Testis (tissue), 3 donors: ENCODE data around the gene TACC2. TPM values are rescaled to one million over a fixed set of nuclear protein-coding genes. Genes with fewer than 3 reads are reported as not detected.

Experiments used
- DNase-seq: peaks from one replicate; pipeline ENCODE4 v3.0.0-alpha.2; 2019
- H3K27ac ChIP-seq, 2 donors: fragments of 200-600 bp; sonication (generic); one replicate each; pipeline ENCODE4 v1.5.1; 2019
- H3K27me3 ChIP-seq: fragments of 200-600 bp; sonication (generic); one replicate; pipeline ENCODE4 v1.5.1; 2019
- H3K36me3 ChIP-seq: fragments of 200-600 bp; sonication (generic); one replicate; pipeline ENCODE4 v1.5.1; 2017; ENCODE audit warnings: low read depth; ENCODE audit errors: missing control alignments
- H3K4me1 ChIP-seq: fragments of 200-600 bp; sonication (generic); one replicate; pipeline ENCODE4 v1.5.1; 2019
- H3K4me3 ChIP-seq, 2 donors: fragments of 200-600 bp; sonication (generic); one replicate each; pipeline ENCODE4 v1.5.1; 2017 to 2019
- H3K9me3 ChIP-seq: fragments of 200-600 bp; sonication (generic); one replicate; pipeline ENCODE4 v1.5.1; 2017
- POLR2A ChIP-seq: fragments of 450-650 bp; IDR thresholded peaks from one replicate; pipeline ENCODE4 v1.6.1; 2017; ENCODE audit warnings: antibody characterized with exemption, mild to moderate bottlenecking, moderate library complexity
- WGBS, 2 donors: methylation state at CpG; one replicate each; pipeline ENCODE4 v1.1.5; 2018; 5-methylcytosine and 5-hydroxymethylcytosine counted together
- intact Hi-C: fragments of 100-400 bp; cut with DNase I; formaldehyde crosslinking; loops from one replicate; pipeline ENCODE4 v1.15.1; 2023; ENCODE audit warnings: low total_unique reads
- polyA plus RNA-seq: library from polyadenylated mRNA; stranded (reverse); fragments of 350-450 nt; fragmentation: Illumina TruSeq; extraction: RNeasy Lipid Tissue Mini Kit (QIAGEN cat#74804); gene quantifications from one replicate; pipeline ENCODE4 v1.2.3, GENCODE V29; 2014; ENCODE audit warnings: low read depth, low replicate concordance; ENCODE audit not compliant: insufficient read depth
- total RNA-seq, 2 donors: library from RNA; depleted of rRNA; stranded (reverse); fragments of >200 nt; gene quantifications; one replicate each; pipeline ENCODE4 v1.2.3, GENCODE V29; 2016
- TF ChIP-seq, protein P1 (sequence below), 3 experiments: fragments of 450-650 bp in 2 of 3; fragments of 200-600 bp in 1 of 3; sonication (generic) in 1 of 3; IDR thresholded peaks; one replicate each; pipeline ENCODE4 v1.5.1; 2016 to 2019; ENCODE audit warnings: antibody characterized with exemption in 3 of 3, mild to moderate bottlenecking in 2 of 3, moderate library complexity in 1 of 3

Gene TACC2
- total and polyA plus RNA-seq, 3 donors from 2014 or later = 18.0 to 24.2 (median 21.3) TPM

DNA sequence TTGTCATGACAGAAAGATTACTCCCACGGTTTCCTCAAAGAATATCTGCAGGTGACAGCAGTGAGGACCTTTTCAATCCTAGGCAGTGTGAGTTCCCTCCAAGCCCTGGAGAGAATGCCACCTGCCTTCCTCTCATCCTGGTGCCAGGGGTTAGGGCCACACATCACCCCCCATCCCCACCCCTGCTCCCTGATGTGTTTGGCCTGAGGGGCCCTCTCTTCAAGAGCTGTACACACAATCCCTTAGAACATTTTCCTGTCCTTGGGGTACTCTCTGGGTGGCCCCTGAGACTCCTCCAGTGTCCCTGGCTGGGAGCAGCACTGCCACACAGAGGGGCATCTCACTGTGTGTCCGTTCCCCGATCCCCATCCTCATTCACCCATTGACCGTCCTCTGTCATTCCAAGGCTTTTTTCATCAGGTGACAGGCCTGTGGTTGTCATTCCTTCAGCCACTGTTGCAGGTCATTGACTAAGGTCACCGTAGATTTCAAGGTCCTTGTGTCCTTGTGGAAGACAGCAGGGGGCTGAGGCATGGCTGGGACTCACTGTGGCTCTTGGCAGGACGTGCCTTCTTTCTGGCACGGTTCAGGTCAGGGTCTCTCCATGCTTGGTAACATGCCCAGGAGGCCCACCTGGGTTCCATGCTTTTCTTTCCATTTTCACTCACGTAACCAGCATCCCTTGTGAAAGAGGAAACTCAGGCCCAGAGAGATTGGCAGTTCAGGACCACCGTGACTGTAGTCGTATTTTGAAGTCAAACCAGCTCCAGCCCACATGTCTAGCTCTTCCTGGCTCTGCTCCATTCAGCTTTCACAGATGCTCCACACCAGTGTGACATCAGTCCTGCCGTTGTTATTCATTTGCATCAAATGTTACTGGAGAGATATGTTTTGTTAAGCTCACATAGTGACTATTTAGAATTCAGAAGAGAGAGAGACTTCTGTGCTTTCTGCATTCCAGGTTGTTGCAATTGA is 255.3 kb downstream of the TACC2 start:
- DNase-seq = no peak
- 77 to 83% methylated on average over 11 of the region's 11 CpGs for WGBS, 2 donors
- H3K27me3 ChIP-seq = no peaks in the 10 kb centered on the region
- no peak overlapping the region for H3K4me3 ChIP-seq
- no peaks in the 10 kb centered on the region for H3K36me3 ChIP-seq
- H3K9me3 ChIP-seq = no peaks in the 10 kb centered on the region
- H3K4me1 ChIP-seq = no peaks in the 10 kb centered on the region
- no peak overlapping the region for H3K27ac ChIP-seq
- no peak for TF ChIP-seq POLR2A
- TF ChIP-seq, protein P1, sequence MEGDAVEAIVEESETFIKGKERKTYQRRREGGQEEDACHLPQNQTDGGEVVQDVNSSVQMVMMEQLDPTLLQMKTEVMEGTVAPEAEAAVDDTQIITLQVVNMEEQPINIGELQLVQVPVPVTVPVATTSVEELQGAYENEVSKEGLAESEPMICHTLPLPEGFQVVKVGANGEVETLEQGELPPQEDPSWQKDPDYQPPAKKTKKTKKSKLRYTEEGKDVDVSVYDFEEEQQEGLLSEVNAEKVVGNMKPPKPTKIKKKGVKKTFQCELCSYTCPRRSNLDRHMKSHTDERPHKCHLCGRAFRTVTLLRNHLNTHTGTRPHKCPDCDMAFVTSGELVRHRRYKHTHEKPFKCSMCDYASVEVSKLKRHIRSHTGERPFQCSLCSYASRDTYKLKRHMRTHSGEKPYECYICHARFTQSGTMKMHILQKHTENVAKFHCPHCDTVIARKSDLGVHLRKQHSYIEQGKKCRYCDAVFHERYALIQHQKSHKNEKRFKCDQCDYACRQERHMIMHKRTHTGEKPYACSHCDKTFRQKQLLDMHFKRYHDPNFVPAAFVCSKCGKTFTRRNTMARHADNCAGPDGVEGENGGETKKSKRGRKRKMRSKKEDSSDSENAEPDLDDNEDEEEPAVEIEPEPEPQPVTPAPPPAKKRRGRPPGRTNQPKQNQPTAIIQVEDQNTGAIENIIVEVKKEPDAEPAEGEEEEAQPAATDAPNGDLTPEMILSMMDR (IDR thresholded peaks at IDR 0.05) = no peak
- intact Hi-C loops = no loop called here

DNA sequence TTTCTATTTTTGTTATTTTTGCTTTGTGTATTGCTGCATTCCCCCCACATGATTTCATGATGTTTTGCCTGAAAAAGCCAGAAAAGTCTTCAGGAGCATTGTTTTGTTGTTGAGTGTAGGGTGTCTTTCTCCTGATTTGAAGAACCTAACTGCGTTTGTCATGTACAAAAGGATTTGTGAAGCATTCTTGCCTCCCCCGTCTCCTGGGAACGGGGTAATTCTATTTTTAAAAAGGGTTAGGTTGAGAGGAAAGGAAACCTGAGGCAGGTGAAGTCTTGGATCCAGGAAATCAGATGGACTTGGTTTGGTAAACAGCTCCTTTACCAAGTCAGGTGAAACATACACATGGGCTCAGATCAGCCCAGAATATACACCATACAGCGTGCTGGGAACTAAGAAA is 256.2 kb downstream of the TACC2 start:
- H3K36me3 ChIP-seq = no peaks in the 10 kb centered on the region
- H3K4me3 ChIP-seq = no peak overlapping the region
- H3K4me1 ChIP-seq = no peaks in the 10 kb centered on the region
- no peaks in the 10 kb centered on the region for H3K9me3 ChIP-seq
- no peaks in the 10 kb centered on the region for H3K27me3 ChIP-seq
- DNase-seq = no peak
- H3K27ac ChIP-seq = no peak overlapping the region
- intact Hi-C loops = no loop called here
- WGBS, 2 donors = 71% methylated on average over 4 of the region's 4 CpGs
- no peak for TF ChIP-seq POLR2A
- TF ChIP-seq, protein P1 (IDR thresholded peaks at IDR 0.05) = no peak

DNA sequence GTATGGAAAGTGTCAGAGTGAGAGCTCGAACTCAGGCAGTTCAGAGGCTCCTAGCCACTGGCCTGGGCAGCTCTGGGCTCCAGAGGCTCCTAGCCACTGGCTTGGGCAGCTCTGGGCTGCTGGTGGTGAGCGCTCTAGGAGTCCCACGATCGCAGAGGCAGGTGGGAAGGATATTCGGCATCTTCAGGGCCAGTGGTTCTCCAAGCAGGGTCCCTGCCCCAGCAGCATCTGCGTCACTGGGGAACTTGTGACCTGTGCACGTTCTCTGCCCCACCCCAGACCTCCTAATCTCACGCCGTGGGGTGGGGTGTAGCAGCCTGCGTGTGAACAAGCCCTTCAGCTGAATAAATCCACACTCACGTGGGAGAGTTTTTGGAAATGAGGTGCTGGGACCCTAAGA is 256.9 kb downstream of the TACC2 start:
- Histone ChIP-seq H3K27ac (no peak overlapping the region), H3K27me3 (no peaks in the 10 kb centered on the region), H3K4me1 (no peaks in the 10 kb centered on the region), H3K4me3 (no peak overlapping the region), H3K36me3 (no peaks in the 10 kb centered on the region), H3K9me3 (no peaks in the 10 kb centered on the region)
- 90 to 91% methylated on average over 7 to 11 of the region's 11 CpGs for WGBS, 2 donors
- intact Hi-C loops = no loop called here
- TF ChIP-seq, protein P1 (IDR thresholded peaks at IDR 0.05) = no peak
- TF ChIP-seq POLR2A = no peak
- DNase-seq = no peak

DNA sequence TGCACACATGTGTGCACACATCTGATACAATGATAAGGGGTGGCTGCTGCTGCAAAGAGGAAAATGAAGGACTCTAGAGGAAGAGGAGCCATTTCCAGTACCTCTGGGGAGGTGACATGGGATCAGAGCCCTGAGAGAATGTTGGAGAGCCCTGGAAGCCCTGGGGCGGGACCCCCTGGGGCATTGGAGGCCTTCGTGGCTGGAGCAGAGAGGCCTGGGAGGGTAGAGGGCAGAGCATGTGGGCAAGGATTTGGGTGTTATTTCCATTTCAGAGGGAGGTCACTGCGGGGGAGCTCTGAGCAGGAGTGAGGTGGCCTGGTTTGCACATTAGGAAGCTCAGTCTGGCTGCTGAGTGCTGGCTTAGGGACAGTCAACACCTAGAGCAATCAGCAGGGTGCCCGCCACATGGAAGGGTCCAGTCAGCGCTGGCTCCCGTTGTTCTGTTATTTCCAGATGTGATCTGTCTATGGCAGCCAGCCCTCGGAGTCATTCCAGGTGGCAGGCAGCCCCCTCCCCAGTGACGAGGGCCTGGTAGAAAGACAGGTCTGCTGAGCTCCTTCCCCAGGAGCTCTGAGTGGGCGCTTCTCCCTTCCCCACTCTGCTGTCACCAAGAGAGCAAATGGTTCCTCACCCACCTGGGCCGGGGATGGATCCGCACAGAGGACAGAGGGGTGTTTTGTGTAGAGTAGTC is 258.0 kb downstream of the TACC2 start:
- Histone ChIP-seq H3K4me3 (no peak overlapping the region), H3K9me3 (no peaks in the 10 kb centered on the region), H3K27ac (no peak overlapping the region), H3K36me3 (no peaks in the 10 kb centered on the region), H3K4me1 (no peaks in the 10 kb centered on the region), H3K27me3 (no peaks in the 10 kb centered on the region)
- 91 to 95% methylated on average over 10 to 11 of the region's 11 CpGs for WGBS, 2 donors
- intact Hi-C loops = no loop called here
- TF ChIP-seq, protein P1 (IDR thresholded peaks at IDR 0.05) = no peak
- TF ChIP-seq POLR2A = no peak
- no peak for DNase-seq
